Mammary epithelial cell (primary cell): ENCODE results near the gene PCP2.
A peak's percentile ranks its signal among the peaks of the same experiment; 100 is the strongest.

Experiments
- CTCF ChIP-seq, 2 donors: IDR thresholded peaks in 1 of 2; conservative IDR thresholded peaks in 1 of 2; 2 replicates each; pipeline ENCODE4 v1.5.1; 2011 to 2012; ENCODE audit warnings: inconsistent platforms in 2 of 2, low read length in 2 of 2, mild to moderate bottlenecking in 2 of 2, control low read depth in 1 of 2, low read depth in 1 of 2; ENCODE audit not compliant: insufficient read depth in 1 of 2; ENCODE audit errors: extremely low read depth in 1 of 2
- EZH2 ChIP-seq: IDR thresholded peaks from 2 replicates; pipeline ENCODE4 v1.6.1; 2012; ENCODE audit warnings: low read length, inconsistent platforms, borderline replicate concordance

DNA sequence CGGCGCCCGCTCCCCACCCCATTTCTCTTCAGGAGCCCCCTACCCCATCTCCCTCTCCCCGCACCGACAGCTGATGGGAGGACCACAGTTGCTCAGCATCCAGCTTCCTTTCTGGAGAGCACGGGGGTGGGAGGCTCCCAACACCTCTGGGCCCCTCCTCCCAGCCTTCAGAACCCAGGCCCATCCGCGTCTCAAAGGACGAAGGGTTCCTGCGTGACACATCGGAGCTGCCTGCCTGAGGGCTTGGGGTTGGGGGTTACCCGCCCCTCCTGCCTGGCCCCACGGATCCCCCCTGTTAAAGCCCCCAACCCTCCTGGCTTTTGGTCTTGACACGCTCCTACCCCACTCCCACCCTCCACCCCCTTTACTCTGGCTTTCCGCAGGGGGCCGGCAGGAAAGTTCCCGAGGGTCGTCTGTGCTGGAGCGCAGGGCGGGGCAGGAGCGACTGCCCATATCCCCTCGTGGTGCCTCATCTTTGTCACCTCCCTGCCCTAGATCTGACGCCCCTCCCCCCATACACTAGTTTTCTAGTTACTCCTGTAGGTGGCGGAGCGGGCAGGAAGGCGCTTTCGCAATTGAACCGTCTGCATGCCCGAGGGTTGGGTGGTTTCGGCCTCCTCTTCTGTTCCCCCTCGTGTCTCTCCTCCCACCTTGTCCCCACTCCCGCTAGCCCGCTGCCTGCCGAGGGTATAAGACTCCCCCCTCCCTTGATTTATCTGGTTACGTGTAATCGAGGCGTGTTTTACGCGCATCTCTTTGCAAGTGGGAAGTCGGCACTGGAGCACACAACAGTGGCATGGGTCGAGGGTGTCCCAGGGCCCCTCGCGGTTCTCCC, 48.0 kb upstream of the PCP2 start:
- no peak for TF ChIP-seq EZH2
- peak; percentile 56 to 79 for TF ChIP-seq CTCF (conservative IDR thresholded peaks at IDR 0.05 in 1 of 2, IDR thresholded peaks at IDR 0.05 in 1 of 2; ENCODE audit: extremely low read depth in 1 of 2, insufficient read depth in 1 of 2, low read depth in 1 of 2, low read length in 2 of 2)
